WTC11 (cell line): ENCODE data around the gene SLC23A2. TPM values are rescaled to one million over a fixed set of nuclear protein-coding genes. Genes with fewer than 3 reads are reported as not detected.

Source experiments
- ATAC-seq: fragments of 200-7000 bp; cut with Tn5 transposase; 2 replicates; pipeline ENCODE4 v1.10.0; 2021; ENCODE audit warnings: mild to moderate bottlenecking, moderate library complexity
- CTCF ChIA-PET: fragments of 300-600 bp; sonication (Branson Sonifier 250); formaldehyde crosslinking; loops from one replicate; lab custom pipeline; 2021; ENCODE audit warnings: antibody characterized with exemption; lab: Charles Lee
- POLR2A ChIA-PET: fragments of 350-600 bp; sonication (Branson Sonifier 250); formaldehyde crosslinking; loops from one replicate; lab custom pipeline; 2021; ENCODE audit warnings: antibody characterized with exemption; lab: Charles Lee
- DNase-seq: peaks from one replicate; pipeline ENCODE4 v3.0.0; 2021; ENCODE audit warnings: low spot score
- H3K27ac Mint-ChIP-seq: 2 replicates; pipeline ENCODE4 v1.8.0; 2021; ENCODE audit warnings: mixed read lengths
- H3K27me3 Mint-ChIP-seq: 2 replicates; pipeline ENCODE4 v1.8.0; 2021; ENCODE audit warnings: low read depth, mild to moderate bottlenecking, moderate library complexity, mixed read lengths
- H3K36me3 Mint-ChIP-seq: 2 replicates; pipeline ENCODE4 v1.8.0; 2021; ENCODE audit warnings: mixed read lengths
- H3K4me1 Mint-ChIP-seq: 2 replicates; pipeline ENCODE4 v1.8.0; 2022; ENCODE audit warnings: mixed read lengths
- H3K4me3 Mint-ChIP-seq: 2 replicates; pipeline ENCODE4 v1.8.0; 2021; ENCODE audit warnings: mild to moderate bottlenecking, moderate library complexity, mixed read lengths
- H3K9me3 Mint-ChIP-seq: 2 replicates; pipeline ENCODE4 v1.8.0; 2021; ENCODE audit warnings: mixed read lengths
- AFF4 ChIP-seq: sonication (generic); formaldehyde crosslinking; IDR thresholded peaks from 2 replicates; pipeline ENCODE4 v1.8.1; 2023; ENCODE audit warnings: mild to moderate bottlenecking, missing genetic modification reagents, borderline replicate concordance
- AR ChIP-seq: fragments of 250-450 bp; sonication (Bioruptor Pico); IDR thresholded peaks from 2 replicates; pipeline ENCODE4 v1.9.0; 2021; ENCODE audit warnings: mild to moderate bottlenecking
- CDX4 ChIP-seq: fragments of 250-450 bp; sonication (Bioruptor Pico); IDR thresholded peaks from 2 replicates; pipeline ENCODE4 v1.9.0; 2021; ENCODE audit warnings: moderate library complexity, mild to moderate bottlenecking, inconsistent platforms, borderline replicate concordance
- CREB1 ChIP-seq: sonication (generic); formaldehyde crosslinking; IDR thresholded peaks from 2 replicates; pipeline ENCODE4 v1.8.0; 2023; ENCODE audit warnings: mild to moderate bottlenecking, missing genetic modification reagents
- ELF4 ChIP-seq: sonication (generic); formaldehyde crosslinking; IDR thresholded peaks from 2 replicates; pipeline ENCODE4 v1.8.1; 2022; ENCODE audit warnings: low read depth, mild to moderate bottlenecking, moderate library complexity, missing genetic modification reagents
- GRHL2 ChIP-seq: fragments of 250-450 bp; sonication (Bioruptor Pico); IDR thresholded peaks from 2 replicates; pipeline ENCODE4 v1.8.0; 2022; ENCODE audit warnings: mild to moderate bottlenecking, moderate library complexity; ENCODE audit not compliant: insufficient replicate concordance, severe bottlenecking
- GTF2I ChIP-seq: fragments of 250-450 bp; sonication (Bioruptor Pico); conservative IDR thresholded peaks from 2 replicates; pipeline ENCODE4 v1.4.0; 2021; ENCODE audit warnings: mild to moderate bottlenecking
- JAZF1 ChIP-seq: fragments of 250-450 bp; sonication (Bioruptor Pico); IDR thresholded peaks from 2 replicates; pipeline ENCODE4 v1.9.0; 2021; ENCODE audit warnings: moderate library complexity, mild to moderate bottlenecking, inconsistent platforms
- MYBL2 ChIP-seq: sonication (generic); formaldehyde crosslinking; IDR thresholded peaks from 2 replicates; pipeline ENCODE4 v1.8.1; 2023; ENCODE audit warnings: mild to moderate bottlenecking, moderate library complexity, missing genetic modification reagents
- NFATC4 ChIP-seq: fragments of 250-450 bp; sonication (Bioruptor Pico); IDR thresholded peaks from 2 replicates; pipeline ENCODE4 v1.9.0; 2021; ENCODE audit warnings: mild to moderate bottlenecking
- PRDM15 ChIP-seq: sonication (generic); formaldehyde crosslinking; IDR thresholded peaks from 2 replicates; pipeline ENCODE4 v1.8.0; 2022; ENCODE audit warnings: missing genetic modification reagents
- PRRX2 ChIP-seq: fragments of 250-450 bp; sonication (Bioruptor Pico); IDR thresholded peaks from 2 replicates; pipeline ENCODE4 v1.8.0; 2021; ENCODE audit warnings: mild to moderate bottlenecking
- ZNF281 ChIP-seq: sonication (generic); formaldehyde crosslinking; IDR thresholded peaks from 2 replicates; pipeline ENCODE4 v1.8.0; 2023; ENCODE audit warnings: mild to moderate bottlenecking, missing genetic modification reagents
- ZNF416 ChIP-seq: fragments of 250-450 bp; sonication (Bioruptor Pico); IDR thresholded peaks from 2 replicates; pipeline ENCODE4 v1.9.0; 2021; ENCODE audit warnings: mild to moderate bottlenecking, inconsistent platforms
- ZNF671 ChIP-seq: fragments of 250-450 bp; sonication (Bioruptor Pico); IDR thresholded peaks from 2 replicates; pipeline ENCODE4 v1.8.0; 2021; ENCODE audit warnings: mild to moderate bottlenecking
- total RNA-seq: library from RNA; stranded (reverse); gene quantifications from 3 replicates; pipeline ENCODE4 v1.2.3, GENCODE V29; 2021

Gene SLC23A2
- total RNA-seq, 1 experiment from 2014 or later: 14.5 TPM

GRCh38 chr20:4925842-4926530, 75.3 kb downstream of the SLC23A2 start:
- peaks cover 30% of the 10 kb centered on the region for H3K4me1 Mint-ChIP-seq
- DNase-seq (no peak), ATAC-seq (no peak)
- peak overlapping the region; percentile 21; the same call in 1 of the 2 replicates for H3K27ac Mint-ChIP-seq
- peaks cover 2% of the 10 kb centered on the region; the same call in 1 of the 2 replicates for H3K36me3 Mint-ChIP-seq
- no peaks in the 10 kb centered on the region for H3K9me3 Mint-ChIP-seq
- TF ChIP-seq ZNF281 (CRISPR knock-in tag) (no peak), GRHL2 (CRISPR knock-in tag) (no peak), AFF4 (no peak), JAZF1 (CRISPR knock-in tag) (no peak), GTF2I (CRISPR knock-in tag) (no peak), AR (no peak), ELF4 (CRISPR knock-in tag) (no peak), ZNF671 (CRISPR knock-in tag) (no peak), ZNF416 (no peak), MYBL2 (no peak), CDX4 (CRISPR knock-in tag) (no peak), NFATC4 (CRISPR knock-in tag) (no peak), PRRX2 (no peak)
- no peak overlapping the region for H3K4me3 Mint-ChIP-seq
- CTCF ChIA-PET: no interaction called here
- POLR2A ChIA-PET: no interaction called here
- H3K27me3 Mint-ChIP-seq: no peaks in the 10 kb centered on the region

- peak overlapping the region; percentile 37 for H3K27ac Mint-ChIP-seq
- POLR2A ChIA-PET: no interaction called here
- no peak for DNase-seq
- H3K4me3 Mint-ChIP-seq: no peak overlapping the region
- H3K36me3 Mint-ChIP-seq: no peaks in the 10 kb centered on the region
- TF ChIP-seq CREB1 (CRISPR knock-in tag) (no peak), PRDM15 (0 out of 2 replicates have a peak, but pooled peaks have one; percentile 4), NFATC4 (CRISPR knock-in tag) (no peak)
- TF ChIP-seq, all 79 proteins: peak for 1
- no peaks in the 10 kb centered on the region for H3K9me3 Mint-ChIP-seq
- peaks cover 34% of the 10 kb centered on the region for H3K4me1 Mint-ChIP-seq
- no peak for ATAC-seq
- CTCF ChIA-PET: interaction anchor here (0.6 kb wide), 1 partner anchor 330 kb away, joined by 3 read pairs; no protein-coding TSS in a partner anchor
- H3K27me3 Mint-ChIP-seq: no peaks in the 10 kb centered on the region
These were observed 76.9 kb downstream of the SLC23A2 start for GRCh38 chr20:4924446-4924845.
